Right lobe of liver (tissue), 4 donors: ENCODE results near the gene ANKRD31.

Source experiments
- CTCF ChIP-seq, 4 donors: fragments of 200-600 bp in 3 of 4; fragments of 450-650 bp in 1 of 4; IDR thresholded peaks; one replicate each; pipeline versions ENCODE4 v1.5.1 to v1.8.0; 2016 to 2022; ENCODE audit warnings: antibody characterized with exemption in 4 of 4, mild to moderate bottlenecking in 2 of 4
- POLR2A ChIP-seq: fragments of 450-650 bp; IDR thresholded peaks from one replicate; pipeline ENCODE4 v1.6.1; 2017; ENCODE audit warnings: antibody characterized with exemption, mild to moderate bottlenecking
- donor health status: DM: no; HTN: no; CAD: no.
- donor health status: DM: no; HTN: no; CAD: no.
- donor health status: DM: no; HTN: yes; CAD: no.

- TF ChIP-seq POLR2A: no peak
- no peak for TF ChIP-seq CTCF (IDR thresholded peaks at IDR 0.05)
These were observed 36.7 kb downstream of the ANKRD31 start for GRCh38 chr5:75199946-75200345.
